IPS DF 4.7 (cell line): ENCODE measurements around the gene TTC31.
"Not testable (repeated sequence)": the region's sequence is repeated elsewhere in the genome, so short reads cannot be mapped to it uniquely, and the experiment has no call there.

Source experiments
- DNase-seq: peaks from one replicate; pipeline ENCODE4 v3.0.0-alpha.2; 2013; ENCODE audit warnings: low spot score; ENCODE audit errors: extremely low read depth

TTC31 gene

DNA sequence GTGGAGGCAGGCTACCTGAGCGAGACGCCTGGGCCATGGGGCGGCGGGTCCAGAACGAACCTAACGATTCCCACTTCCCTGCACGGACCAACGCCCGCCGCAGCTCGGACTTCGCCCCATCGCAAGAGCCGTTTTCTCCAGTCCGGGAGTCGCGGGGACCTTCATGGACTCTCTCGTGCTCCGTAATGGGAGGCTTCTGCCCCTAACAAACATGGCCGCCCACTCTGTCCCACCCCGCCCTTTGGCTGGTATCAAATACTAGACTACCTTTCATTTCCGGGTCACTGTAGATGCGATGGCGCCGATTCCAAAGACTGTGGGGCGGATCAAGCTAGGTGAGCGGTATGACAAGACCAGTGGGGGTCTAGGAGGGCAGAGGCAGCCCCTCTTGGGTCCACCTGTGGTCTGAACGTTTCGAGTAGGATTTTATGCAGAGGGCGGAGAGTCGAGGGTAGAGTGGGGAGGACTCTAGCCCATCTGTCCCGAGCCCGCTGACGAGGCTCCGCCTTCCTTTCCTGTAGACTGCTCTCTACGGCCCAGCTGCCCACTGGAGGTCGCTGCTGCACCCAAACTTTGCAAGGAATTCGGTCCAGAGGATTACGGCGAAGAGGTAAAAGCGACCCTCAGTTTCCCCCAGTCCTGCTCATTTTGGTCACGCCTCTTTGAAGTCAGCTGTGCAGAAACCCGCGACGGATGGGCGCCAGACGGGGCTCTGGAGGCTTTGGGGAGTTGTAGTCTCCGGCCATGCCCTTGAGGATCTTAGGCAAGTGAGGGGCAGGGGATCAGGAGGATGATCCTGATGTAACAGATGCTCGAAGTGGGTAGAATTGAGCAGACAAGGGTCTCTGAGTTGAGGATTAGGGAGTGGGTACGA lies at the start of gene TTC31, which contains the start of gene CCDC142:
TTC31 (plus strand) TSS at position 281 of the 874 bp plus-strand sequence; CDS start at position 296, 15 bp downstream.
CCDC142 (minus strand) TSS at position 198 of the 874 bp plus-strand sequence; CDS start at position 37, 161 bp downstream.
- no peak for DNase-seq

DNA sequence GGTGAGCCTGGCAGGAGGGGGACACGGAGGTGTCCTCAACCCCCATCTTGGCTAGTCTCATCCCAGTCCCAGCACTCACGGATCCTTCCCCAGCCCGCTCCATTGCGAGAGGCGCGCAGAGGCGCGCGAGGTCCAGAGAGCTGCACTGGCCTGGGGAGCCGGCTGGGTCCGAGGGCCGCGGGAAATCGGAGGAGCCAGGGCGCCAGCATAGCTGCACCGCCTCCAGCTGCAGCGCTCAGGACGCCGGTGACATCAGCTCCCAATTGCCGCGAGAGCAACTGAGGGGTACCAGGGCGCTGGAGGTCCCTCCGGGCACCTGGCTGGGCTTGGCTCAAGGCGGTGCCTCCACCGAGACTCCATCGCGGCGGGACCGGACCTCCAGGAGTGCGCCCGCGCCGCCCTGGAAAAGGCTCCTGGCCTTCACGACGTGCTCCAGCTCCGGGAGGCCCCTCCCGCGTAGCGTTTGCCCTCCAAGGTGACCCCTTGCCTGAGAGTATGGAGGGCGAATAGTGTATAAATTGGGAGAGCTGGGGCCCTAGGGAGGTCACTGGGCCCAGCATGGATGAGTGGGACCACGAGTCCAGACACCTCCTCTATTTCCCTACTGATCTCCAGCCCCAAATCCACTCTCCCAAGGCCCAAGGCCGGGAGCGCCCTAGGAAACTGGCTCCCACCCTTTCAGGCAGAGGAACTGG lies 46.6 kb upstream of the TTC31 start:
- no peak for DNase-seq

DNA sequence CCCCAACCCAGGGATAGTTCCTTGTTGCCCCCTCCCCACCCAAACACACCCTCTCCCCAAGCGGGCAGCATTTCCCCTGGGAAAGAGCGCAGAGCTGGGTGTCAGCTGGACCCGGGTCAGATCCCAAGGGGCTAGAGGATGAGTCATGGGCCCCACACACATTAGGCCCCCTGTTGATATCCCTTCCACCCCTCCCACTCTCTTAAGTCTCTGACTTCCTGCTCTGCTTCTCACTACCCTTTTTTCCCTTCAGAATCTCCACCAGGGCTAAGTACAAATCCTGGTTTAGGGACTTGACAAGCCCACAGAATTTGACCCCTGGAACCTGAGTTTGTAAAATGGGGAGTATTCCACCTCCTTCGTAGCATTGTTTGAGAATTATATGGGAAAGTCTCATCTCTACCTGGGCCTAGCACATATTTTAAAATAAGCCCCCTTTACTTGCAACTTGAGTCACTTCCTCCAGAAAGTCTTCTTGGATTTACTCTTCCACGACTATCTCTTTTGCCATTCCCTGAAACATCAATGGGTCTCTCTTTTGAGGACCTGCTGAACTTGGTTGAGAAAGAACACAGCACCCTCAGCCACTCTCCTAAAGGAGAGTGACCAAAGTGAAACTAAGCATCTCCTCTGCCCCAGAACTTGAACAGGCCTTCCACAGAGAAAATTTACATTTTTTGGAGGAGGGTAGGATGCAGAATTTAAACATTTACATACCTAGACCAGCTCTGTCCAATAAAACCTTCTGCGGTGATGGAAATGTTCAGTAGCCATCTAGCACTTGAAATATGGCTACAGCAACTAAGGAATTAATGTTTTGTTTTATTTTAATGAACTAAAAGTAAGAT lies 45.8 kb upstream of the TTC31 start:
- DNase-seq, result no peak

DNA sequence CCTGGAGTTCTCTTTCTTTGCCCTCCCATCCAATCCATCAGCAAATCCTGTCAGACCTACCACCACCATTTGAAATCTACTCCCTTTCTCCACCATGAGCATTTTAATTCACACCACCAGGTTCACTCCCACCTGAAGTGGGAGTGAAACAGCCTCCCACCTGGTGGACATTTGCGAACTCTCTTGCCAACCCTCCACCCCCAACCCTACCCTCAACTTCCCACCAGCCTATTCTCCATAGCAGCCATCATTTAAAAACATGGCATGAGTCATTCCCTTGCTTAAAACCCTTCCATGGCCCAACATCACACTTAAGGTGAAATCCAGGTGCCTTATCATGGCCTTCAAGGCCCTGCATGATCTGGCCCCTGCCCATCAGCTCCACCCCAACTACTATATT lies 44.6 kb upstream of the TTC31 start:
- DNase-seq, result no peak

DNA sequence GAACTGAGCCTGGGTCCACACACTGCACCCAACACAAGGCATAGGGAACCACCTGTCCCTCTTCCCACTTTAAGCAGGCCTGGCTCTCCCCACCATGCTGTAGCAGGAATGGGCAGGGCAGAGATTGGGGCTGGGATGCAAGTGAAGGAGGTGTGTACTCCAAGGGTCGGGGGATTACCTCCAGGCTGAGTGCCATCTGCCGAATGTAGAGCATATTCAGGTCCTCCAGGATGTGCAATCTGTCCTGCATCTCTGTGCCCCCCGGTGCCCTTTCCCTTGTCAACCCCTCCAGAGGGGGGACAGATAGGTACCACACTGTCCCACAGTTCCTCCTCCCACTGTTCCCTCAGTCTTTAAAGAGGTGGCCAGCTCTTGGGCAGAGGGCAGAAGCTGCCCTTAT lies 43.5 kb upstream of the TTC31 start:
- DNase-seq, result no peak

DNA sequence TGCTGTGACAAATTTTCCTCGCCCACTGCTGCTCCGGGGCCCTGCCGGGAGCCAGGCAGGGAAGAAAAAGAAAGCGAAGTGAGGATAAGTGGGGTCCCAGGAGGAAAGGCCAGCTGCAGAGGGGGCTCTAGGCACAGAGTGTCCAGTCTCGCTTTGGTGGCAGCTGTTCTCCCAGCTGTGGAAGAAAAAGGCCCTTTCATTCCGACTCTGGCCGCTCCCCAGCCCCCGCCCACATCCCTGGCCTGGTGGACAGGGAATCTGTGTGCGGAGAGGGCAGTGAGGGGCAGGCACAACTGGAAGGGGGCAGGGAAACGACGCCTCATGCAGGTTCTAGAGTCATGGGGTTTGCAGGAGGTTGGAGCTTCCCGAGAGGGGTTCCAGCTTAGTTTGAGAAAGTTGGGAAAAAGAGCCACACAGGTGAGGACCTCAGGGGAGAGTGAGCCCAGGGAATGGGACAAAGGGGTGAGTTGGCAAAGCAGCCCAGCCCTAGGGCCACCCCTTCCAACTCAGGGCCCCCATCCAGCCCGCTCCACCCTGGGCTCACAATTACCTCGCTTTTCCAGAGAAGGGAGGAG lies 43.0 kb upstream of the TTC31 start:
- no peak for DNase-seq

DNA sequence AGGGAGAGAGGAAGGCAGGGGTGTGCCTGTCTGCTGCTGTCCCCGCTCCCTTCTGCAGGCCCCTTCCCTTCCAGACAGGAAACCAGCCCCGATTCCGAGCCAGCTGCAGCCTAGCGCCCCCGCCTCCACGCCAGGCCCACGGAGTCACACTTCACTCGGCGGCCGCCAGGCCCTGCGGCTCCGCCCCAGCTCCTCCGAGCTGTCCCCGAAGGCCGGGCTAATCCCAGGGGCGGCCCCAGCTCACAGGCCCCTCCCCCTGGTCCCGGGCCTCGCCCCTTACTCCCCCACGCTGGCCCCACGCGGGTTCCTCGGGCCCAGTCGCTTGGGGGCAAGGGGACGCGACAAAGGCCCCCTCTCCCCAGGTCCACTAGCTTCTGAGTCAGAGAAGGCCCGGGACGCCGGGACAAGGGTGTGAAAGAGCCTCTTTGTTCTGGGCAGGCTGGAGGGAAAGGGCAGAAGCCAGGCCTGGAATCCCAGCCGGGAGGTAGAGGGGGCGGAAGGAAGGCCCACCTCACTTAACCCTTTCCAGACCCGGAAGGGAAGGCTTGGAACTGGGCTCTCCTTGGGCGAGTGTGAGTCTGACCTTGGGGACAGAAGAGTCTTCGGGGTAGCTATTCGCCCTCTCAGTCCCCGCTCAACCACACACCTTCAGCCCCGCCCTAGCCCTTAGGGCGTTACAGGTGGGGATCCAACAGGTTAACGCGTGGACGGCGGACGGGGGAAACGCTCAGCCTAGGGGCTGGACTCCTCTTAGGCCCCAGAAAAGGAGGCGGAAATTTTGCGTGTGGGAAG lies 42.3 kb upstream of the TTC31 start:
- DNase-seq, result no peak

DNA sequence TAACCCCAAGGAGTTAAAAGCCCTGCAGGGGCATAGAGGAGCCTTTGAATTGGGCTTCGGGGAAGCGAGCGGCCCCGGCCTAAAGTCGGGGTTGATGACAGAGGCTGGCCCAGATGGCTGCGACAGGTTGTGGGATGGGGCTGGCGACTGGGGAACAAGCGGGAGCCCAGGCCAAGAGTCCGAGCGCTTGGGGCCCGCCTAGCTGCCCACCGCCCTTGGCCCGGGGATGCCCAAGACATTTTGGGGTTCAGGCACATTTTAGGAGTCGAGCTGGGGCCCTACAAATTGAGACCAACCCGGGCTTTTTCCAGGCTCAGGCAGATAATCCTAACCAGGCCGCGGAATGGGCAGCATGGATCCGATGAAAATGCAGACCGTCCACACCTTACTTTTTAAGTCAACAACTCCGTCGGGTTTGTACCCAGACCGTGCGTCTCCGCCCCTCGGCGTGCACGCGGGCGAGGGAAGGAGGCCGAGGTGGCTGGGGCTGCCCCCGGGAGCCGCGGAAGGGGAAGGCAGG lies 41.7 kb upstream of the TTC31 start:
- no peak for DNase-seq

DNA sequence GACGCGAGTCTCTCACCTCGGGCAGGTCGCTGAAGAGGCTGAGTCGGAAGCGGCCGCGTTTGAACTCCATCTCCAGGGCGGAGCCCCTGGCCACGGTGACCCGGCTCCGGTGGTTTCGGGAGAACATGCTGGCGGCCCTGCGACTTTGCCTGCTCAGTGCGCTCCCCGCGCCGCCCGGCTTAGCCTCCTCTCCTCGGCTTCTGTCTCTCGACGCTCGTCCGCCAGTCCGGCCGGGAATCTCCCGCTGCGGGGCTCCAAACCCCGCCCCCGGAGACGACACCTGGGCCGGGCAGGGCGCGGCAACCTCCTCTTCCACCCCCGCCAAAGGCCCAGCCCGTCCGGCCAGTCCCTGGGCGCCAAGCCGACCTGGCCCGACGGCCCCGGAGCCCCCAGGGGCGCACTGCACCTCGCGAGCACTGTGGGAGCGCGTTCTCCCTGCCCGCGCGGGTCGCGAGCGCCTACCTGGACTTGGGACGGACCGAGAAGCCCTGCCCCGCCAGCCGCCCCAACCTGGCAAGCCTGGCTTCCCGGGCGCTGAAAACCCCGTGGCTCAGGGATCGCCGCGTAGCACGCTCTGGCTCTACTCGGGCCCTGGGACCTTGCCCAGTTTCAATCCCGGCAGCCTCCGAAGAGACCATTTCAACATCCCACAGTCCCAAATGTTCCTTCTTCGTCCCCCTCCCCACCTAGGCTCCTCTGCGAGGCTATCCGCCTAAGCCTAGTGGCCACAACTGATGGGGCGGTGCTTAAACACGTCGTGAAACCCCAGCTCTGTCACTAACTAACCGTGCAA lies 41.0 kb upstream of the TTC31 start, which contains the start of gene RTKN:
RTKN (minus strand) TSS at position 248 of the 793 bp plus-strand sequence; CDS start at position 127, 121 bp downstream.
- DNase-seq, result no peak

DNA sequence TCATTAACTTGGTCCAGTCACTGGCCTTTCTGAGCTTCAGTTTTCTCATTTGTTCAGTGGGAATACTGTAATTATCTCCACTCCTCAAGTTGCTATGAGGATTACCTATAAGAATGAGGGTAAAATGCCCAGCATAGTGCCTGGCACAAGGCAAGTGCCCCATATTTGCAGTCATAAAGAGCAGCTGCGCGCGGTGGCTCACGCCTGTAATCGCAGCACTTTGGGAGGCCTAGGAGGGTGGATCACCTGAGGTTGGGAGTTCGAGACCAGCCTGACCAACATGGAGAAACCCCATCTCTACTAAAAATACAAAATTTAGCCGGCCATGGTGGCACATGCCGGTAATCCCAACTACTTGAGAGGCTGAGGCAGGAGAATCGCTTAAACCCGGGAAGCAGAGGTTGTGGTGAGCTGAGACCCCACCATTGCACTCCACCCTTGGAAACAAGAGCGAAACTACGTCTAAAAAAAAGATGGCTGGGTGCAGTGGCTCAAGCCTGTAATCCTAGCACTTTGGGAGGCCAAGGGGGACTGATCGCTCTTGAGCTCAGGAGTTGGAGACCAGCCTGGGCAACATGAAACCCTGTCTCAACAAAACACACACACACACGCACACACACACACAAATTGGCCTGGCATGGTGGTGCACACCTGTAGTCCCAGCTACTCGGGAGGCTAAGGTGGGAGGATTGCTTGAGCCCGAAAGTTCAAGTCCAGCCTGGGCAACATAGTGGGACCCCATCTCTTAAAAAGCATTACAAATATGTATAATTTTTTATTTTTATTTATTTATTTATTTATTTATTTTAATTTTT lies 40.2 kb upstream of the TTC31 start:
- DNase-seq, result not testable (repeated sequence)

DNA sequence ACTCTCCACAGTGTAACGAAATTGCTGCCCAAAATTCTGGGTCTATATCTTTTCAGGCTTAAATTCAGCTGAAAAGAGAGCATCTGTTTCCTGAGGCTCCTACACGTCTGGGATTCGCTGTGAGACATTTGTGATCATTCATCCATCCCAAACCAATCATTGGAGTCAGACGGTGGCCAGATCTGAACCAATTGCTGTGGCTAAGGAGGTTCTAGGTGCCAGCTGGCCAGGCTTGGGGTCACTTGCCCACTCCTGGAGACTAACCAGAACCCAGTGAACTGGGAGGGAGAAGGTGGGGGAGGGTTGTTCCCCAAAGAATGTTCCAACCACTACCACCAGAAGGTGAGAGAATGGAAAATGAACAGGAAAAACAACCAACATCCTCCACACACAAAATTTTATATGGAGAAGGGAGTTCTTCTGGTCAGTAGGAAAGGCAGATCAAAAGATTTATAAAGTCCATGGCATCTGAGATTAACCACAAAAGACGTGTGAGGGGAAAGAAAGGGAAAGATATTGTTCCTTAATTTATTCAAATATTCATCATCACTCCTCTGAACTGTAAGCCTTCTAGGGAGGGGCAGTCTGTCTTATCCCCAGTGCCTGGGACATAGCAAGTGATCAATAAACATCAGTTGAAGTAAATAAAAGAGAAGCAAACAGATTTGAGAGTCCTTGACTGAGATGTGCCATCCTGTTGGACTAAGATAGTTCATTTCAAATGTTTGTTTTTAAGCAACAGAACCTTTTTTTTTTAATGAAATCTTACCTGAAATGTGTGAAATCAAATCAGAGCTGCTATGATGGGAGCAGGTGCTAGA lies 38.2 kb upstream of the TTC31 start:
- DNase-seq, result no peak

DNA sequence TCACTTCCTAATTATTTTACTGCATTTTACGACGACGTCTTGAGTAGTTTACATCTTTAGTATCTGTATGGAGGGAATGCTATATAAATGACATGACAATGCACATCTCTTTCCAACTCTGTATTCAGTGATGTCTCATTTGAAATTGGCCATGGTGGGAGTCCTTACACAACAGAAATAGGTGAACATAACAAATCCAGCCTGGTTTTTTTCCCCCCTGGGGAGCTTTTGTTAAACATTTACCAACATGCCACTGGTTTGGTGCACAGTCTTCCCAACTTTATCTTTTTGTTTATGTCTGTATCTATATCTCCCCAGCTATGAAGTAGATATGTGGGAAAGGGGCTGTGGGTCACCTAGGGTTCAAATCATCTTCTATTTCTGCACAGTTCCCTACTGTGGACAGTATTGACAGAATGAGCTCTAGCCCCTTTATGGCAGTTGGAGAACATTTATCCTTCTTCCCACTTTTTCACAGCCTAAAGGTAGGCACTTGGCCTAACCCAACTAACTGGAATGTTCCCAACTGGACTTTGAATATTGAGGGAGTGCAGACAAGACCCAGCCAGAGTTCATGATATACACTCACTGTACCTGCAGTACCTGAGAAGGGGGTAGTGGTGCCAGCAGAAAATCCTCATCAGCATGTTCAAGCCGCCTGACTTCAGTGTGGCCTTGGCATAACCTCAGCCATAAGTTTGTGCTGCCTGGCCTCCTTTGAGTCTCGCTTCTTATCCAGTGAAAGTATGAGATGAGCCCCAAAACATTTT lies 35.5 kb upstream of the TTC31 start:
- DNase-seq, result no peak

DNA sequence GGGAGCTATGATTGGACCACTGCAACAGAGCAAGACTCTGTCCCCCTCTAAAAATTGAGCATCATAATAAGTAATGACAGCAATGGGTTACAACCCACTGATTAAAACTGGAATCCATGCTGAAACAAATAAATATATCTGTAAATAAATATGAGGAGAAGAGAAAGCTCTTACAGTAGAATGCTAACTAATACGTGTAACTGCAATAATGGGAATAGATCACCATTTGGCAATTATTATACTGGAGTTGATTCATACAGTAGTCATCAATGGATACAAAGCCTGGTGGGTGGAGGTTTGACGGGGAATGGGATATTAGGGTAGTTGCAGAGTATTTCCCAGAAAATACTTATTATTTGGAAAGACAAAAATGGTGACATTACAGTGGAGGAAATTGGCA lies 34.1 kb upstream of the TTC31 start:
- DNase-seq, result no peak

DNA sequence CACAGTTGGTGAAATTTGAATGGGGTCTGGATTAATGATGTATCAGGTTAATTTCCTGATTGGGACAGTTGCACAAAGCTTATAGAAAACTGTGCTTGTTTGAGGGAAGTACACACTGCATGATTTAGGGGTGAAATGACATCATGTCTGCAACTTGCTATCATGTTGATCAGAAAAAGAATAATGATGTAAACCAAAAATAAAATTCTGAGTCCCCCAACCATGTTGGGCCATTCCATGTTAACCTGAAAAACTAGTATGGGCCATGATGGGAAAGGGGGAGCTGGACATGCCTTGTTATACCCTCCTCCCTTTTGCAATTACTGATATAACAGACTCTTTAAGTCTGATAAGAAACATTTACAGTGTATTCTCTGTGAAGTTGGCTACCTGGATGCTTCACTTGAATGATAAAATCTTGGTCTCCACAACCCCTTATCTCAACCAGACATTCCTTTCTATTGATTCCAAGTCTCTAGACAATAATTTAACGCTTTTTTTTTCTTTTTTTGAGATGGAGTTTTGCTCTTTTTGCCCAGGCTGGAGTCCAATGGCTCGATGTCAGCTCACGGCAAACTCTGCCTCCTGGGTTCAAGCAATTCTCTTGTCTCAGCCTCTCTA lies 32.2 kb upstream of the TTC31 start:
- no peak for DNase-seq

DNA sequence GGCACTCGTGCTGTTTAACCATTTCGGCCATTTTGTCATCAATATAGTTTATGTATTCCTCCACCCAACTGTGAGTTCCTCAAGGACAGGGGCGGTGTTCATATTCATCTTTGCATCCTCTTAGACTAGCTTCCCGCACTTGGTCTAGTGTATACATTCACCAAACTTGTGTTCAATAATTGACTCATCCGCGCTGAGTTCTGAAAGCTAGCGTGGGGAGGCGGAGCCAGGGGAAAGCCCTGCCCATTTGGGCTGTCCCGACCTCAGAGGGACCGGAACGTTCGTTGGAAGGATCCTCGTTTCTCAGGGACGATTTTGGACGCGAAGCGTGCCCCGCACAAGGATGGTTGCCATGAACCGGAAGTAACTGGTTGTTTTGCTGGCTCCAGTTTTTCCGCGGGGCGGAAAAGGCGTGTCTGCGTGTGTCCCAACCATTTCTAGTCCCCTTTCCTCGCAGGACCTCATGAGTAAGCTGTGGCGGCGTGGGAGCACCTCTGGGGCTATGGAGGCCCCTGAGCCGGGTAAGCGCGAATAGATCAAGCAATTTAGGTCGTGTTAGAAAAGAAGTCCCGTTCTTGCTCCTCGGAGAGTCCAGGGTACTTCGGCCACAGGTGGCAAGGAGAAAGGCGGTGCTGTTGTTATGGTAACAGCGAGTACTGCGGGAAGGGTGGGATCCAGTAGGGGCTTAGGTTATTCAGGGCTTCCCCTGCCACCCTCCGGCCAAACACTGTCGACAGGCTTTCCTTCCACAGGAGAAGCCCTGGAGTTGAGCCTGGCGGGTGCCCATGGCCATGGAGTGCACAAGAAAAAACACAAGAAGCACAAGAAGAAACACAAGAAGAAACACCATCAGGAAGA lies 28.0 kb upstream of the TTC31 start, which contains the start of gene INO80B:
INO80B (plus strand) TSS at position 434 of the 858 bp plus-strand sequence; CDS start at position 464, 30 bp downstream.
- DNase-seq, result no peak
